Keratinocyte (primary cell): Measurements from ENCODE around the gene LTF.

Experiments used
- EZH2 ChIP-seq: IDR thresholded peaks from one replicate; pipeline ENCODE4 v1.6.1; 2012; ENCODE audit warnings: inconsistent platforms, mild to moderate bottlenecking, low read length, moderate library complexity
- TF ChIP-seq, protein P1 (sequence below), 3 experiments: IDR thresholded peaks in 1 of 3; conservative IDR thresholded peaks in 1 of 3; optimal IDR thresholded peaks in 1 of 3; 2 replicates in 2 of 3; 3 replicates in 1 of 3; pipeline versions ENCODE3 to v1.5.1; 2011; ENCODE audit warnings: low read length in 3 of 3, mild to moderate bottlenecking in 3 of 3, moderate library complexity in 2 of 3, control low read depth in 1 of 3, inconsistent platforms in 1 of 3; ENCODE audit not compliant: insufficient read depth in 2 of 3; ENCODE audit errors: extremely low read depth in 1 of 3

DNA sequence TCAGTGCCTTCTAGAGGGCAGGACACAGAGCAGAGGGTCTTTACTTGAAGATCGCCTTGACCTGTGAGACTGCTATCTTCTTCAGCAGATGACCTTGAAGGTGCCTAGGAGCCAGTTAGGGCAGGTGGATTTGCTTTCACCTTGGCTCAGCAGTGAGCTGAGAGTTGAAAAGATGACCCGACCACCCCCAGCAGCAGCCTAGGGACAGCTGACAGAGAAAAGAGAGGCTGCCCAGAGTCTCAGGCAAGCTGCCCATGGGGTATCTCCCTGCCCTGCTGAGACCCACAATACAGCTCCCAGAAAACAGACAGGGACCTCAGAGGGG, 453 bp upstream of the LTF start:
- TF ChIP-seq, protein P1, sequence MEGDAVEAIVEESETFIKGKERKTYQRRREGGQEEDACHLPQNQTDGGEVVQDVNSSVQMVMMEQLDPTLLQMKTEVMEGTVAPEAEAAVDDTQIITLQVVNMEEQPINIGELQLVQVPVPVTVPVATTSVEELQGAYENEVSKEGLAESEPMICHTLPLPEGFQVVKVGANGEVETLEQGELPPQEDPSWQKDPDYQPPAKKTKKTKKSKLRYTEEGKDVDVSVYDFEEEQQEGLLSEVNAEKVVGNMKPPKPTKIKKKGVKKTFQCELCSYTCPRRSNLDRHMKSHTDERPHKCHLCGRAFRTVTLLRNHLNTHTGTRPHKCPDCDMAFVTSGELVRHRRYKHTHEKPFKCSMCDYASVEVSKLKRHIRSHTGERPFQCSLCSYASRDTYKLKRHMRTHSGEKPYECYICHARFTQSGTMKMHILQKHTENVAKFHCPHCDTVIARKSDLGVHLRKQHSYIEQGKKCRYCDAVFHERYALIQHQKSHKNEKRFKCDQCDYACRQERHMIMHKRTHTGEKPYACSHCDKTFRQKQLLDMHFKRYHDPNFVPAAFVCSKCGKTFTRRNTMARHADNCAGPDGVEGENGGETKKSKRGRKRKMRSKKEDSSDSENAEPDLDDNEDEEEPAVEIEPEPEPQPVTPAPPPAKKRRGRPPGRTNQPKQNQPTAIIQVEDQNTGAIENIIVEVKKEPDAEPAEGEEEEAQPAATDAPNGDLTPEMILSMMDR (optimal IDR thresholded peaks at IDR 0.05 in 1 of 3, IDR thresholded peaks at IDR 0.05 in 1 of 3, conservative IDR thresholded peaks at IDR 0.05 in 1 of 3; ENCODE audit: extremely low read depth in 1 of 3, insufficient read depth in 2 of 3, low read length in 3 of 3): no peak
- no peak for TF ChIP-seq EZH2
